GM23338 (cell line): Measurements from ENCODE around the gene MIPEP. TPM values are rescaled to one million over a fixed set of nuclear protein-coding genes. Genes with fewer than 3 reads are reported as not detected.

Source experiments
- ATAC-seq: fragments of 200-7000 bp; cut with Tn5 transposase; 3 replicates; pipeline ENCODE4 v1.9.1; 2020
- DNase-seq: peaks from one replicate; pipeline ENCODE4 v3.0.0-alpha.2; 2015; ENCODE audit warnings: low spot score
- H2AFZ ChIP-seq: fragments of 200-600 bp; sonication (generic); 2 replicates; pipeline ENCODE4 v1.8.0; 2016; ENCODE audit warnings: antibody characterized with exemption, mild to moderate bottlenecking, moderate library complexity
- H3F3A ChIP-seq: fragments of 200-600 bp; sonication (generic); replicated peaks from 2 replicates; pipeline ENCODE4 v1.8.0; 2017; ENCODE audit warnings: antibody characterized with exemption, mixed run types, low read depth
- H3K27ac ChIP-seq: fragments of 200-600 bp; sonication (generic); 2 replicates; pipeline ENCODE4 v1.6.1; 2016; ENCODE audit warnings: low read depth
- H3K27me3 ChIP-seq: fragments of 200-600 bp; sonication (generic); 2 replicates; pipeline ENCODE4 v1.8.0; 2016; ENCODE audit warnings: mild to moderate bottlenecking, mixed run types, moderate library complexity; ENCODE audit not compliant: insufficient read depth
- H3K36me3 ChIP-seq: fragments of 200-600 bp; sonication (generic); 2 replicates; pipeline ENCODE4 v1.8.0; 2016; ENCODE audit warnings: mild to moderate bottlenecking; ENCODE audit not compliant: insufficient read depth
- H3K4me1 ChIP-seq: fragments of 200-600 bp; sonication (generic); 2 replicates; pipeline ENCODE4 v1.8.0; 2016; ENCODE audit warnings: mild to moderate bottlenecking, moderate library complexity; ENCODE audit not compliant: insufficient read depth
- H3K4me2 ChIP-seq: fragments of 200-600 bp; sonication (generic); 2 replicates; pipeline ENCODE4 v1.7.1; 2017; ENCODE audit warnings: mixed run types
- H3K4me3 ChIP-seq: fragments of 200-600 bp; sonication (generic); 2 replicates; pipeline ENCODE4 v1.6.1; 2016; ENCODE audit warnings: mixed run types
- H3K79me2 ChIP-seq: fragments of 200-600 bp; sonication (generic); replicated peaks from 2 replicates; pipeline ENCODE4 v1.8.0; 2017; ENCODE audit warnings: mild to moderate bottlenecking; ENCODE audit not compliant: insufficient read depth
- H3K9me2 ChIP-seq: fragments of 200-600 bp; sonication (generic); 2 replicates; pipeline ENCODE4 v1.8.0; 2017; ENCODE audit not compliant: insufficient read depth
- H4K20me1 ChIP-seq: fragments of 200-600 bp; sonication (generic); replicated peaks from 2 replicates; pipeline ENCODE4 v1.8.0; 2017; ENCODE audit warnings: mild to moderate bottlenecking; ENCODE audit not compliant: insufficient read depth
- H3K27ac Mint-ChIP-seq: 2 replicates; pipeline ENCODE4 v1.8.0; 2020; ENCODE audit warnings: inconsistent platforms, mild to moderate bottlenecking, moderate library complexity, mixed read lengths
- H3K27me3 Mint-ChIP-seq: 3 replicates; pipeline ENCODE4 v1.8.0; 2022; ENCODE audit warnings: low read depth, mild to moderate bottlenecking, moderate library complexity, mixed read lengths, inconsistent platforms; ENCODE audit not compliant: insufficient read depth, poor library complexity
- H3K36me3 Mint-ChIP-seq: 3 replicates; pipeline ENCODE4 v1.8.0; 2021; ENCODE audit warnings: low read depth, mild to moderate bottlenecking, inconsistent platforms, moderate library complexity, mixed read lengths
- H3K4me1 Mint-ChIP-seq: 3 replicates; pipeline ENCODE4 v1.8.0; 2020; ENCODE audit warnings: mild to moderate bottlenecking, inconsistent platforms, mixed read lengths
- H3K4me3 Mint-ChIP-seq: 3 replicates; pipeline ENCODE4 v1.8.0; 2021; ENCODE audit warnings: moderate library complexity, mild to moderate bottlenecking, inconsistent platforms, mixed read lengths
- H3K9me3 Mint-ChIP-seq: 3 replicates; pipeline ENCODE4 v1.8.0; 2020; ENCODE audit warnings: moderate library complexity, mild to moderate bottlenecking, inconsistent platforms, mixed read lengths
- CREB1 ChIP-seq: fragments of 250-450 bp; sonication (Bioruptor Pico); IDR thresholded peaks from 2 replicates; pipeline ENCODE4 v1.5.0; 2020; ENCODE audit warnings: low read depth, mild to moderate bottlenecking, moderate library complexity
- CTCF ChIP-seq, 2 experiments: fragments of 200-600 bp in 1 of 2; sonication (generic) in 1 of 2; conservative IDR thresholded peaks; 2 replicates each; pipeline versions ENCODE4 v1.5.1 to v1.6.1; 2016 to 2017; ENCODE audit warnings: antibody characterized with exemption in 2 of 2, low read depth in 2 of 2, mild to moderate bottlenecking in 2 of 2, moderate library complexity in 1 of 2
- EZH2phosphoT487 ChIP-seq: fragments of 200-600 bp; sonication (generic); IDR thresholded peaks from one replicate; pipeline ENCODE4 v1.8.1; 2018; ENCODE audit warnings: antibody characterized with exemption; ENCODE audit not compliant: unreplicated experiment
- JUNB ChIP-seq: IDR thresholded peaks from one replicate; pipeline ENCODE4 v1.6.1; 2016; ENCODE audit warnings: antibody characterized with exemption; ENCODE audit not compliant: unreplicated experiment
- ZNF114 ChIP-seq: fragments of 250-450 bp; sonication (Bioruptor Pico); IDR thresholded peaks from 2 replicates; pipeline ENCODE4 v1.5.0; 2020; ENCODE audit warnings: mild to moderate bottlenecking, moderate library complexity
- ZNF462 ChIP-seq: fragments of 250-450 bp; sonication (Bioruptor Pico); IDR thresholded peaks from 2 replicates; pipeline ENCODE4 v1.5.0; 2020; ENCODE audit warnings: mild to moderate bottlenecking, moderate library complexity
- polyA plus RNA-seq: library from polyadenylated mRNA; unstranded; fragments of >200 nt; fragmentation: Nextera tagmentation; extraction: Ambion mirVana; gene quantifications from 2 replicates; pipeline ENCODE4 v1.2.1, GENCODE V29; 2016
- total RNA-seq: library from RNA; depleted of rRNA; stranded (reverse); fragments of >200 nt; shearing (Covaris generic); gene quantifications from 2 replicates; pipeline ENCODE4 v1.2.3, GENCODE V29; 2014

The MIPEP gene
- total and polyA plus RNA-seq, 2 experiments from 2014 or later: 20.8 to 22.5 TPM

- Histone ChIP-seq H3K27ac (no peak overlapping the region), H3K79me2 (no peaks in the 10 kb centered on the region), H3K4me1 (peaks cover 3% of the 10 kb centered on the region; the same call in 1 of the 2 replicates), H4K20me1 (no peaks in the 10 kb centered on the region), H3K36me3 (no peaks in the 10 kb centered on the region), H3F3A (no peaks in the 10 kb centered on the region), H2AFZ (no peak overlapping the region), H3K4me2 (no peak overlapping the region), H3K4me3 (no peak overlapping the region), H3K9me2 (no peaks in the 10 kb centered on the region), H3K27me3 (no peaks in the 10 kb centered on the region)
- no peak for ATAC-seq
- H3K9me3 Mint-ChIP-seq: no peaks in the 10 kb centered on the region
- DNase-seq: no peak
- H3K4me3 Mint-ChIP-seq: no peak overlapping the region
- H3K36me3 Mint-ChIP-seq: no peaks in the 10 kb centered on the region
- H3K27ac Mint-ChIP-seq: 0 out of 2 replicates have a peak overlapping the region, but pooled peaks have one; percentile 63
- peaks cover 27% of the 10 kb centered on the region for H3K4me1 Mint-ChIP-seq
- H3K27me3 Mint-ChIP-seq: peaks cover 3% of the 10 kb centered on the region
- TF ChIP-seq CREB1 (CRISPR knock-in tag): no peak
- no peak for TF ChIP-seq EZH2phosphoT487
- no peak for TF ChIP-seq ZNF462
- TF ChIP-seq JUNB: no peak
These were observed 134.7 kb downstream of the MIPEP start for GRCh38 chr13:23754506-23754905.

GRCh38 chr13:23753458-23753857 lies 135.7 kb downstream of the MIPEP start:
- Mint-ChIP-seq H3K4me3 (no peak overlapping the region), H3K36me3 (no peaks in the 10 kb centered on the region), H3K9me3 (no peaks in the 10 kb centered on the region), H3K27ac (no peak overlapping the region), H3K4me1 (peaks cover 38% of the 10 kb centered on the region), H3K27me3 (no peaks in the 10 kb centered on the region)
- no peaks in the 10 kb centered on the region for H3K27me3 ChIP-seq
- no peaks in the 10 kb centered on the region for H4K20me1 ChIP-seq
- ATAC-seq (no peak; the same call in 2 of the 3 replicates), DNase-seq (peak; percentile 31)
- H3K4me1 ChIP-seq: peaks cover 12% of the 10 kb centered on the region
- H3K4me3 ChIP-seq: no peak overlapping the region
- no peaks in the 10 kb centered on the region for H3K79me2 ChIP-seq
- H3K9me2 ChIP-seq: no peaks in the 10 kb centered on the region
- no peaks in the 10 kb centered on the region for H3K36me3 ChIP-seq
- H3F3A ChIP-seq: no peaks in the 10 kb centered on the region
- no peak overlapping the region for H2AFZ ChIP-seq
- no peak overlapping the region for H3K4me2 ChIP-seq
- no peak overlapping the region for H3K27ac ChIP-seq
- no peak for TF ChIP-seq ZNF114 (CRISPR knock-in tag)
- TF ChIP-seq CTCF (conservative IDR thresholded peaks at IDR 0.05; ENCODE audit: low read depth in 2 of 2): no peak
- TF ChIP-seq CREB1 (CRISPR knock-in tag): no peak
